Activated naive CD8-positive, alpha-beta T cell treated with anti-CD3 and anti-CD28 coated beads, Interleukin-2, amount 10 ng/mL, durations not matched to agents 7 days and 5 days (primary cell): Measurements from ENCODE around the gene ZNF69. TPM values are rescaled to one million over a fixed set of nuclear protein-coding genes. Genes with fewer than 3 reads are reported as not detected.
A peak's percentile ranks its signal among the peaks of the same experiment; 100 is the strongest.
"Not testable (repeated sequence)": the region's sequence is repeated elsewhere in the genome, so short reads cannot be mapped to it uniquely, and the experiment has no call there.

Experiments
- ATAC-seq: fragments of 150-1000 bp; cut with Tn5 transposase; one replicate; pipeline ENCODE4 v1.10.0; 2021; ENCODE audit warnings: low read depth, moderate library complexity
- POLR2A ChIA-PET: fragments of 350-600 bp; sonication (Branson Sonifier 250); formaldehyde crosslinking; loops from one replicate; lab custom pipeline; 2021; ENCODE audit warnings: antibody characterized with exemption; lab: Charles Lee
- DNase-seq: peaks from one replicate; pipeline ENCODE4 v3.0.0; 2021
- H3K27ac Mint-ChIP-seq: one replicate; pipeline ENCODE4 v1.8.0; 2022; ENCODE audit warnings: mild to moderate bottlenecking, mixed read lengths
- H3K27me3 Mint-ChIP-seq: one replicate; pipeline ENCODE4 v1.8.0; 2022; ENCODE audit warnings: mild to moderate bottlenecking, moderate library complexity, mixed read lengths
- H3K36me3 Mint-ChIP-seq: one replicate; pipeline ENCODE4 v1.8.0; 2021; ENCODE audit warnings: mild to moderate bottlenecking, mixed read lengths
- H3K4me1 Mint-ChIP-seq: one replicate; pipeline ENCODE4 v1.8.0; 2021; ENCODE audit warnings: mixed read lengths
- H3K4me3 Mint-ChIP-seq: one replicate; pipeline ENCODE4 v1.8.0; 2022; ENCODE audit warnings: mild to moderate bottlenecking, moderate library complexity, mixed read lengths
- H3K9me3 Mint-ChIP-seq: one replicate; pipeline ENCODE4 v1.8.0; 2021; ENCODE audit warnings: mixed read lengths
- total RNA-seq, 2 experiments: library from RNA; stranded (reverse); gene quantifications; one replicate each; pipeline ENCODE4 v1.2.3, GENCODE V29; 2021

ZNF69 gene
- total RNA-seq, 2 experiments from 2014 or later: 4.5 to 5.8 TPM

GRCh38 chr19:11914417-11915051 lies 27.0 kb downstream of the ZNF69 start:
- POLR2A ChIA-PET, H3K27ac Mint-ChIP-seq, DNase-seq, H3K4me1 Mint-ChIP-seq, H3K36me3 Mint-ChIP-seq, ATAC-seq, H3K27me3 Mint-ChIP-seq, H3K4me3 Mint-ChIP-seq: not testable (repeated sequence)
- H3K9me3 Mint-ChIP-seq: peaks cover 17% of the 10 kb centered on the region

DNA sequence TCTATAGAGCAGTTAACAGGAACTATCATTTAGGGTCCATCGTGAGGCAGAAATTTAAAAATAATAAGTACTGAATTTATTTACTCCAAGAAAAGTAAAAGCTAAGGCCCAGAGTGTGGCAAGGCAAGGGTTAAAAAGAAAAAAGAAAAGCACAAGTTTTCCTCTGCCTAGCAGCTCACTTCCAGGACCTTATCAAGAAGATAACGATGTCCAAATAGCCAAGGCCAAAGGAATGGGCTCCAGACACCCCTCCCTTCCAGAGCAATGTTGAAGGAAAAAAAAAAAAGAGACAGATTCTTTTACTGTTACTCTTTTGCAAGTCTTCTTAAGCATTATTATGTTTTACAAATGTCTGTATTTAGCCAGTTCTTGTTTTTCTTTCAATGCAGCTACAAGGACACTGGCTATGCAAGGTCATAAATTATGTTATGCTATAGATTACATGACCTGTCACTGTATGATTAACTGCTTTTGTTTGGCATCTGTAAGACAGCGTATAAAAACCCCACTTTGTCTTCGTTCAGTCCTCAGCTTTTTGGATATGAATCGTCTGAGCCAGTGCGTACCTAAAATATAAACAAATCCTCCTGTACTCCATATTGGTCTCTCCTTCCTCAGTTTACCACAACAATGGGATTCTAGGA lies 34.4 kb downstream of the ZNF69 start:
- peaks cover 15% of the 10 kb centered on the region for H3K36me3 Mint-ChIP-seq

GRCh38 chr19:11924886-11925650 lies 37.5 kb downstream of the ZNF69 start, which contains the start of gene ZNF700:
TSS of gene ZNF700 (plus strand) at chr19:11925107. CDS start at chr19:11925211, 104 bp downstream.
- H3K4me3 Mint-ChIP-seq: peak within 1 kb of the TSS; percentile 90
- peak; percentile 85 for ATAC-seq

More for the DNA sequence above, 34.4 kb downstream of the ZNF69 start:
- DNase-seq: no peak
- H3K27ac Mint-ChIP-seq: no peak overlapping the region
- ATAC-seq: no peak
- H3K27me3 Mint-ChIP-seq: no peaks in the 10 kb centered on the region
- peaks cover 6% of the 10 kb centered on the region for H3K9me3 Mint-ChIP-seq
- peaks cover 27% of the 10 kb centered on the region for H3K4me1 Mint-ChIP-seq
- POLR2A ChIA-PET: interaction anchor here (4.4 kb wide), 1 partner anchor 66 kb away, joined by 69 read pairs; no protein-coding TSS in a partner anchor
- no peak overlapping the region for H3K4me3 Mint-ChIP-seq

GRCh38 chr19:11925651-11926187 lies 38.1 kb downstream of the ZNF69 start:
- H3K9me3 Mint-ChIP-seq, ATAC-seq, H3K27me3 Mint-ChIP-seq, DNase-seq: not testable (repeated sequence)
- POLR2A ChIA-PET: interaction anchor here (0.8 to 4.4 kb wide), 7 partner anchors 39 to 230 kb away, joined by 3 to 69 read pairs (median 9); partner anchors contain the start of genes ZNF625, ZNF763 and ZNF878
- peak overlapping the region; percentile 90 for H3K4me3 Mint-ChIP-seq
- H3K36me3 Mint-ChIP-seq: peaks cover 45% of the 10 kb centered on the region
- peak overlapping the region; percentile 88 for H3K27ac Mint-ChIP-seq
- peaks cover 33% of the 10 kb centered on the region for H3K4me1 Mint-ChIP-seq

More at GRCh38 chr19:11924886-11925650, 37.5 kb downstream of the ZNF69 start, which contains the start of gene ZNF700:
- H3K4me1 Mint-ChIP-seq: peaks cover 31% of the 10 kb centered on the region
- H3K27me3 Mint-ChIP-seq: no peaks in the 10 kb centered on the region
- peaks cover under 1% of the 10 kb centered on the region for H3K9me3 Mint-ChIP-seq
- POLR2A ChIA-PET: interaction anchor here (0.6 to 4.4 kb wide), 14 partner anchors 38 to 238 kb away, joined by 3 to 69 read pairs (median 4); partner anchors contain the start of genes ZNF136, ZNF20, ZNF439 and ZNF625
- peaks cover 38% of the 10 kb centered on the region for H3K36me3 Mint-ChIP-seq
- DNase-seq: peak; percentile 89
- H3K27ac Mint-ChIP-seq: peak within 1 kb of the TSS; percentile 100

- peaks cover 60% of the 10 kb centered on the region for H3K36me3 Mint-ChIP-seq
- no peak overlapping the region for H3K4me3 Mint-ChIP-seq
- DNase-seq (no peak), ATAC-seq (no peak)
- peaks cover 12% of the 10 kb centered on the region for H3K9me3 Mint-ChIP-seq
- no peak overlapping the region for H3K27ac Mint-ChIP-seq
- POLR2A ChIA-PET: interaction anchor here (0.7 to 2.6 kb wide), 2 partner anchors 37 to 164 kb away, joined by 3 to 9 read pairs; partner anchors contain the start of gene ZNF763
- no peaks in the 10 kb centered on the region for H3K27me3 Mint-ChIP-seq
- H3K4me1 Mint-ChIP-seq: peaks cover 35% of the 10 kb centered on the region
Observed at GRCh38 chr19:11927227-11927626, 39.6 kb downstream of the ZNF69 start.

DNA sequence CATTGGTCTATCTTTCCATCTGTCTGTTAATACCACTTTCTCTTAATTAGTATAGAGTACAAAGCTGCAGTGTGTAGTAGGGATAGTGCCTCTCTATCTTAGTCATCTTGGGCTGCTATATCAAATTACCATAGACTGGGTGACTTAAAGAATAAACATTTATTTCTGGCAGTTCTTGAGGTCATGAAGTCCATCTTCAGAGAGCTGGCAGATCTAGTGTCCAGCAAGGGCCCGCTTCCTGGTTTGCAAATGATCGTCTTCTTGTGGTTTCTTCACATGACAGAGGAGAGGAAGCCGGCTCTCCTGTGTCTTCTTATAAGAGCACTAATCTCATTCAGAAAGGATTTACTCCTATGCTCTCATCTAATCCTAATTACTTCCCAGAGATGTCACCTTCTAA lies 43.5 kb downstream of the ZNF69 start:
- H3K9me3 Mint-ChIP-seq: peaks cover 18% of the 10 kb centered on the region
- no peak for DNase-seq
- H3K4me1 Mint-ChIP-seq: peaks cover 14% of the 10 kb centered on the region
- H3K4me3 Mint-ChIP-seq: no peak overlapping the region
- H3K27me3 Mint-ChIP-seq: no peaks in the 10 kb centered on the region
- H3K27ac Mint-ChIP-seq: no peak overlapping the region
- ATAC-seq: no peak
- peaks cover 84% of the 10 kb centered on the region for H3K36me3 Mint-ChIP-seq
- POLR2A ChIA-PET: no interaction called here

GRCh38 chr19:11931513-11931912 lies 43.9 kb downstream of the ZNF69 start:
- ATAC-seq (no peak), DNase-seq (no peak)
- Mint-ChIP-seq H3K4me1 (peaks cover 11% of the 10 kb centered on the region), H3K27ac (no peak overlapping the region), H3K9me3 (peaks cover 22% of the 10 kb centered on the region), H3K27me3 (no peaks in the 10 kb centered on the region), H3K4me3 (no peak overlapping the region), H3K36me3 (peaks cover 86% of the 10 kb centered on the region)
- POLR2A ChIA-PET: interaction anchor here (0.7 kb wide), 1 partner anchor 274 kb away, joined by 5 read pairs; no protein-coding TSS in a partner anchor

DNA sequence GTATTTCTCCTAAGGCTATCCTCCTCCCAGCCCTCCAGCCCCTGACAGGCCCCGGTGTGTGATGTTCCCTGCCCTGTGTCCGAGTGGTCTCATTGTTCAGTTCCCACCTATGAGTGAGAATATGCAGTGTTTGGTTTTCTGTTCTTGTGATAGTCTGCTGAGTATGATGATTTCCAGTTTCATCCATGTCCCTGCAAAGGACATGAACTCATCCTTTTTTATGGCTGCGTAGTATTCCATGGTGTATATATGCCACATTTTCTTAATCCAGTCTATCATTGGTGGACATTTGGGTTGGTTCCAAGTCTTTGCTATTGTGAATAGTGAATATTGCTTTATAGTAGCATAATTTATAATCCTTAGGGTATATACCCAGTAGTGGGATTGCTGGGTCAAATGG lies 48.2 kb downstream of the ZNF69 start:
- peaks cover 34% of the 10 kb centered on the region for H3K9me3 Mint-ChIP-seq
- peaks cover 86% of the 10 kb centered on the region for H3K36me3 Mint-ChIP-seq
- H3K27ac Mint-ChIP-seq, ATAC-seq, POLR2A ChIA-PET, H3K27me3 Mint-ChIP-seq, H3K4me1 Mint-ChIP-seq, H3K4me3 Mint-ChIP-seq, DNase-seq: not testable (repeated sequence)

DNA sequence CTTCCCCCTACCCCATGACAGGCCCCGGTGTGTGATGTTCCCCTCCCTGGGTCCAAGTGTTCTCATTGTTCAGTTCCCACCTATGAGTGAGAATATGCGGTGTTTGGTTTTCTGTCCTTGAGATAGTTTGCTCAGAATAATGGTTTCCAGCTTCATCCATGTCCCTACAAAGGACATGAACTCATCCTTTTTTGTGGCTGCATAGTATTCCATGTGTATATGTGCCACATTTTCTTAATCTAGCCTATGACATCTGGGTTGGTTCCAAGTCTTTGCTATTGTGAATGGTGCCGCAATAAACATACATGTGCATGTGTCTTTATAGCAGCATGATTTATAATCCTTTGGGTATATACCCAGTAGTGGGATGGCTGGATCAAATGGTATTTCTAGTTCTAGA lies 50.8 kb downstream of the ZNF69 start:
- H3K9me3 Mint-ChIP-seq: peaks cover 38% of the 10 kb centered on the region
- not testable (repeated sequence) for H3K27ac Mint-ChIP-seq, DNase-seq

GRCh38 chr19:11941361-11941887 lies 53.8 kb downstream of the ZNF69 start:
- DNase-seq, POLR2A ChIA-PET, ATAC-seq, H3K4me3 Mint-ChIP-seq, H3K27ac Mint-ChIP-seq, H3K27me3 Mint-ChIP-seq, H3K4me1 Mint-ChIP-seq: not testable (repeated sequence)
- peaks cover 88% of the 10 kb centered on the region for H3K36me3 Mint-ChIP-seq
- H3K9me3 Mint-ChIP-seq: peaks cover 49% of the 10 kb centered on the region

More for the DNA sequence above, 50.8 kb downstream of the ZNF69 start:
- H3K4me1 Mint-ChIP-seq, H3K4me3 Mint-ChIP-seq, ATAC-seq, POLR2A ChIA-PET, H3K27me3 Mint-ChIP-seq: not testable (repeated sequence)
- peaks cover 85% of the 10 kb centered on the region for H3K36me3 Mint-ChIP-seq

DNA sequence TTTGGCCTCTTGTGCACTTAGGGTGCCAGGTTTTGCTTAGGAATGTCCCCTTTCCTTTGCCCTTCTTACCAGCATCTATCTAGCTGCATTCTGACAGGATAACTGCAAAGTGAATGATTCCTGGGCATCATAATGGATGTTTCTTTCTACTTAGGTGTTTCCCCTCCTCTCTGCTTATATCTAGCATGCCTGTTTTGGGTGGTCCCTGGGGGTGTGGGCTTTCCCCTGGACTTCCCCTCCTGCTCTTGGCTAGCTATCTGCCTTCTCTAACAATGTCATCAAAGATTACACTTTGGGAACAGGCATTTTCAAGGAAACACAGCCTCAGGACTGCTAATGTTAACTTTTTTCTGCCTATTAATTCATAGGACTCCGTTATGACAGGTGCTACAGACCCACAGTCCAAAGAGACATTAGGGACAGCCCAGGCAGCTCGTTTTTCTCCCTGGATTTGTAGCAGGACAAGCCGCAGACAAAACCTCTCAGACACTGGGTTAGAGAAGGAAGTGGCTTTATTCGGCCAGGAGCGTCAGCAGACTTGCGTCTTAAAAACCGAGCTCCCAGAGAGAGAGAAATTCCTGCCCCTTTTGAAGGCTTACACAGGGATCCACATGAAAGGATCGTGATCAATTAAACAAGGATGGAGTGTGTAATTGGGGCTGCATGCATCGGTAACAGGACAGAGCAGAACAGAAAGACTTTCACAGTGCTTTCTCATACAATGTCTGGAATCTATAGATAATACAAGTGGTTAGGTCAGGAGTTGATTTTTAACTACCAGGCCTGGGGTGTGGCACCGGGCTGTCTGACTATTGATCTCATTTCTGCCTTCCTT lies 54.6 kb downstream of the ZNF69 start:
- peaks cover 88% of the 10 kb centered on the region for H3K36me3 Mint-ChIP-seq
- ATAC-seq: no peak
- no peak overlapping the region for H3K4me3 Mint-ChIP-seq

DNA sequence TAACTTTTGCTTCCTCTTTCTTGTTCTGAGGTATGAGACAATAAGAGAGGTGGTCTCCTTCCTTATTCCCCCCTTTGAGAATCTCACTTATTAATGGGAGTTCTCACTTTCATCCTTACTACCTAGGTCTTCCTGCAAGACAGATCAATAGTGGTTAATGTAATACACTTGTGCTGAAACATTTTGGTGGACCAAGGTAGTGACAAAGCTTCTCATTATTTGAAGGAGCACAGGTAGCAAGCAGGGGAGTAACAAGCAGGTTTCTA lies 55.2 kb downstream of the ZNF69 start:
- POLR2A ChIA-PET: no interaction called here
- DNase-seq: no peak
- Mint-ChIP-seq H3K4me1 (no peaks in the 10 kb centered on the region), H3K9me3 (peaks cover 51% of the 10 kb centered on the region), H3K27ac (no peak overlapping the region), H3K36me3 (peaks cover 88% of the 10 kb centered on the region), H3K4me3 (no peak overlapping the region), H3K27me3 (no peaks in the 10 kb centered on the region)
- no peak for ATAC-seq

More for the DNA sequence above, 54.6 kb downstream of the ZNF69 start:
- H3K27ac Mint-ChIP-seq: no peak overlapping the region
- H3K4me1 Mint-ChIP-seq: no peaks in the 10 kb centered on the region
- POLR2A ChIA-PET: no interaction called here
- DNase-seq: no peak
- no peaks in the 10 kb centered on the region for H3K27me3 Mint-ChIP-seq
- H3K9me3 Mint-ChIP-seq: peaks cover 48% of the 10 kb centered on the region
